Activated CD8-positive, alpha-beta memory T cell treated with anti-CD3 and anti-CD28 coated beads, Interleukin-2, amount 50 U/mL, for 48 hours (primary cell): ENCODE results near the gene NKTR.
"Not testable (repeated sequence)": the region's sequence is repeated elsewhere in the genome, so short reads cannot be mapped to it uniquely, and the experiment has no call there.

Source experiments
- DNase-seq: peaks from one replicate; pipeline ENCODE4 v3.0.0-alpha.2; 2020

The NKTR gene

DNA sequence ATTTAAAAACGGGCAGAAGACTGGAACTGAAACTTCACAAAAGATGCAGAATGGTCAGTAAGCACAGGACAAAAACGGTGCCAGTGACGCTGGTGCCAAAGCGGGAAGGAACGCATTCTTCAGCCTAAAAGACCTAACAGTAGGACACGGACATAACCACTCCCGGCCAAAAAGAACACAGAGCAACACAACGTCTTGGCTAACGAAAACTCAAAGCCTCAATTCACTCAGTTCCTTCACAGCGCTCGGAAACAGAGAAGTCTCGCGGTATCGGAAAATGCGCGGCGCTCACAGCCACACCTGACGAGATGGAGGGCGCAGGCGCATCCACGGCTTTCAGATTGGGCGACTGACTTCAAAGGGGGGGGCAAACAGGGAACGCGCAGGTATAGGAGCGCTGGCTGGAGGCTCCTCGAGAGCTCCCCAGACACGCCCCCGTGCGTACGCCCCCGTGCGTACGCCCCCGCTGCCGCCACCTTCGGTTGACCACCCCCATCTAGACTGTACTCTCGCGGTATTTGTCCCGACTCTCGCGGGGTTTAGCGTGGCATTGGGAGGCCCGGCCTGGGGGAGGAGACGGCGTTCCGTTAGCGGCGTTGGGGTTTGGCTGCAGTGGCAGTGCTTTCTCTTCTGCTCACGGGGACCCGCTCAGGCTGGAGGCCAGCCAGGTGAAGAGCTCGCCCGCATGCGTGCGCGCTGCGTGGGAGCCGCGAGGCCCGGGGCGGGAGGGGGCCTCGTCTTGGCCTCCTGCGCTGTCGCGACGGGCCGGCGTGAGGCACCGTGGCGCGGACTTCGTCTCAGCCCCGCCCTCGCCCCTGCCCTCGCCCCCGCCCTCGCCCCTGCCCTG, at the start of gene NKTR:
NKTR (plus strand) TSS at position 576 of the 847 bp plus-strand sequence. CDS start 321 bp downstream, outside the sequence.
- peak; percentile 100 for DNase-seq

GRCh38 chr3:42552830-42553229, 47.7 kb upstream of the NKTR start:
- DNase-seq, result no peak

- DNase-seq, result no peak
Measured at GRCh38 chr3:42556089-42556632, 44.3 kb upstream of the NKTR start.

- DNase-seq, result not testable (repeated sequence)
Measured at GRCh38 chr3:42556817-42557216, 43.7 kb upstream of the NKTR start.

GRCh38 chr3:42557854-42558253, 42.6 kb upstream of the NKTR start:
- no peak for DNase-seq

DNA sequence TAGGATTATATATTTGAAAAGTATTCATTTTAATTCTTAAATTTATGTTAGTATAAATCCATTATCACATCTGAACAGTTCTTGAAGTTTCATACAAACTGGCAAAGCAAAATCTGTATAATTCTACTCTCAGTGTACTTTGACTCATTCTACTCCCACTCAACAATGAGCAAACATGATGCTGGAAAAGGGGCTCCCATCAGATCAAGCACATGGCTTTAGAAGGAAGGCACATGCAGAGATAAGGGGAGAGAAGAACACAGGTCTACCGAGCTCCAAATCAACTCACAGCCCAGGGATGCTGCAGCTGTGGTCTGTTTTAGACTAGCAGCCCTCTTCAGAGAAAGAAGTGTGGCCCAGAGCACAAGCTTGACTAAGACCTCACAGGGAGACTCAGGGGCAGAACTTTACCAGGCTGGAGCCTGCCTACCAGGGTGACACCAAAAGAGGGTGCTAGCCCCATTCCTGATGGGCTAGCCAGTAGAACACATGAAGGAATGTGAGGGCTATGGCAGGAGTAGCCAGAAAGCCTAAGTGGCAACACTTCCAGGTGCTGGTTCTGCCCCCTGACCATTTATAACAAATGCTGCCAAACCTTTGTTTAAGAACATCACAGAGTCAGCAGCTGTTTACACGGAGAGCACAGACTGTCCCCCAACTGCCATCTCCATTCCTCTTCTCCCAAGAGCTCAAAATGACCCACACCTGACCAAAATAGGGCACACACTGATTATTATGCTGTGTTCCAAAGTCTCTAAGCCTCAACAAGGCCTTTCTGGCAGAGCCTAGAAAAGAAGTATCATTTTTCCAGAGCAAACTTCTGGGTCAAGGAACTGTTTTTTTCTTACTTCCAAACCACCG, 38.2 kb upstream of the NKTR start:
- DNase-seq, result no peak

- no peak for DNase-seq
Measured at GRCh38 chr3:42569593-42570142, 30.8 kb upstream of the NKTR start.

GRCh38 chr3:42572278-42572677, 28.2 kb upstream of the NKTR start:
- DNase-seq, result no peak

DNA sequence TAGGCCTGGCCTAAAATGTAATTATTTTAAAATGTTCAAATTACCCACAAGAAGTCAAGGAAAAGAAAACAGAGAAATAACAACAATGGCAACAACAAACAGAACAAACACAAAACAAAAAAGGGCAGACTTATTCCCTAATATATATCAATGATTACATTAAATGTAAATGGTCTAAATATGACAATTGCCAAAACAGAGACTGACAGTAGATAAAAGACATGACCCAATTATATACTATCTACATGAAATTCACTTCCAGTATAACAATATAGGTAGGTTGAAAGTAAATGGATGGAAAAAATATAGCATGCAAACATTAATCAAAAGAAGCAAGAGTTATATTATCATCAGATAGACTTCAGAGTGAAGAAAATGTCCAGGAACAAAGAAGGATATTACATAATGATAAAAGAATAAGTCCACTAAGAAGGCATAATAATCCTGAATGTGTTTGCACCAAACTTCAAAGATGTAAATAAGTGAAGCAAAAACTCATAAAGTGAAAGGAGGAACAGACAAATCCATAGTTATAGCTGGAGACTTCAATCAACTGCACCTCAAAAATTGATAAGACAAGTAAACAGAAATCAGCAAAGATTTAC, 25.2 kb upstream of the NKTR start:
- no peak for DNase-seq

GRCh38 chr3:42578054-42578453, 22.4 kb upstream of the NKTR start:
- DNase-seq, result no peak

- DNase-seq, result not testable (repeated sequence)
Measured at GRCh38 chr3:42579346-42579745, 21.1 kb upstream of the NKTR start.

DNA sequence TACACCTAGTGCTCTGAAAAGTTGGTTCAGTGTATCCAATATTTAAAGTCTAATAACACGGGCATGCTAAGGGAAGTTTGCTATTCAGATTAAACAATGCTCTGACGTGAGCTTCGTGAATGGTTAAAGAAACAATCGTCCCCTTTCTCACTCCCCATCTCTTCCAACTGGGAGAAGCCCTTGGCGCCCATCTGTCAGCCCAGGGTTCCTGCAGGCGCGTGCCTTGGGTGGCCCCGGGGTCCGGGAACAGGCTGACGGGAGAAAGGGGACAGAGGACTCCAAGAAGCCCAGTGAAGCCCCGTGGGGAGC, 19.1 kb upstream of the NKTR start:
- DNase-seq, result no peak

DNA sequence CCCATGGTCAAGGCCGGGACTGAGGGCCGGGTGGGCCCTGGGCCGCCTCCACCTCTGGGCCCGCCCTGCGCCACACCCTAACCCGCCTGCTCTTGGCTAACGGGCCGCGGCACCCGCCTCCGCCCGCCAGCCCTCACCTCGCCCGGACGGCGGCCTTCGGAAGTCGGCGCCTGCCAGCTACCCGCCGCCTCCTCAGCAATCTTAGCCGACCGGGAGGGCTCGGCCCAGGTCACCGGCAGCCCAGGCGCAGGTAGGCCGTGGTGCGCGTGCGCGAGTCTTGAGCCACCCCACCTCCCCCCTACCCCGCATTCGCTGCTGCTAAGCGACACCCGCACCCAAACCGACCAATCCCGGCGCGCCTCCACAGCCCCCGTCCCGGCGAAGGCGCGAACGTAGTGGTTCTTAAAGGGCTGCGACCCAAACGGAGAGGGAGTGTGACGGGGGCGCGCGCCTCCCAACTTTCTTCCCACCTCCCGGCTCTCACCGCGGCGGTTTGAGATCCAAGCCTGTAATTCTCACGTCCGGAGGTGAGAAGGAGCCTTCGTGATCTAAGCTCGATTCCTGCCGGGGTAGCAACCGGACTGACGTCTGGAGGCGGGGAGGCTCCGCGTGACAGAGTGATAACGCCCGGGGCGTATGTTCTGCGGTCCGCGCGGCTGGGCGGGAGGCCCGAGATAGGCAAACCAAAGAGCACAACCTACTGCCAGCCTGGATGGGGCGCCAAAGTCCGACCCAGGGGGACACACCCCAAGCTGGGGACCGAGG, 18.6 kb upstream of the NKTR start, which contains the start of gene SEC22C:
SEC22C (minus strand) TSS at position 259 of the 765 bp plus-strand sequence. CDS start 12,921 bp downstream, outside the sequence.
- DNase-seq, result peak; percentile 97

DNA sequence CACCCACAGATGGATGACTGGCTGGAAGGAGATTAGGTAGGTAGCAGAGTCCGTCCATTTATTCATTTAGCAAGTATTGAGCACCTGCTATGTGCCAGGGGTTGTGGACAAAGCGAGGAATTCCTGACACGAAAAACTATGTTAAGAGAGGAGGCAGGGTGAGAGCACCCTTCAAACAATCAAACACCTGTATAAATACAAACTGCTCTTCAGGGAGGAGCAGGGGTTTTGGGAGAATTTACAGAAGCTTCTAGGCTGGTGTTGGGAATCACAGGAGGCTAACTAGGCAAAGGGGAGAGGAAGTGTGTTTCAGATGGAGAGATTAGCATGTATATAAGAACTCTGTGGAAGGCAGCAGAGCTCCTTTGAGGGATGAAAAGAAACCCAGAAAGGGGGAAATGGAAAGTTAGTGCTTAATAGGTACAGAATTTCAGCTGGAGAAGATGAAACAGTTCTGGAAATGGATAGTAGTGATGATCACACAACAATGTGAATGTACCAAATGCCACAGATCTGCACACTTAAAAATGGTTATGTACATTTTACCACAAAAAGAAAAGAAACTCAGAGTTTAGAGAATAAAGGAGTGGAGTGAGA, 17.9 kb upstream of the NKTR start:
- no peak for DNase-seq

GRCh38 chr3:42588625-42589024, 11.9 kb upstream of the NKTR start:
- no peak for DNase-seq

- DNase-seq, result no peak
Measured at GRCh38 chr3:42589382-42590109, 10.9 kb upstream of the NKTR start.

DNA sequence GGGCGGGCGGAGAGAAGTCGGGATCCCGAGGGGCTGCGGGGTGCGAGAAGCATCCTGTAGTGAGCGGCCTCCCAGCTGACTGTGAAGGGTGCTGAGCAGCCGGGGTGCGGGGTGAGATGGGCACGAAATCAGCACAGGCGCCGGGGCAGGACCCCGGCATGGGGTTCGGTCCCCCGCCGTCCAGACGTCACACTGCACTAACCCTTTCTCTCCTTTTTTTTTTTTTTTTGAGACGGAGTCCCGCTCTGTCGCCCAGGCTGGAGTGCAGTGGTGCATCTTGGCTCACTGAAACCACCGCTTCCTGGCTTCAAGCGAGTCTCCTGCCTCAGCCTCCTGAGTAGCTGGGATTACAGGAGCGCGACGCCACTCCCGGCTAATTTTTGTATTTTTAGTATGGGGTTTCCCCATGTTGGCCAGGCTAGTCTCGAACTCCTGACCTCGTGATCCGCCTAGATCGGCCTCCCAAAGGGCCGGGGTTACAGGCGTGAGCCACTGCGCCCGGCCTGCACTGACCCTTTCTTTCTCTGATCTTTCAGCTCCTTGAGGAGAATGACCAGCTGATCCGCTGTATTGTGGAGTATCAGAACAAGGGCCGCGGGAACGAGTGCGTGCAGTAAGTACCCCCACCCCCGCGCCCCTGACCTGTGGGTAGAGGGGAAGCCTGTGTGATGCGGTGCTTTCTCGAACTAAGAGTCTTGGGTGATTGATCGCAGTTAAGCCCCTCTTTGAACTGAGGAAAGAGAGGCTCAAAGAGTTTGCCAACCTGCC, 9.3 kb upstream of the NKTR start:
- no peak for DNase-seq

- DNase-seq, result no peak
Measured at GRCh38 chr3:42591811-42592210, 8.7 kb upstream of the NKTR start.

GRCh38 chr3:42593635-42594034, 6.9 kb upstream of the NKTR start:
- no peak for DNase-seq

DNA sequence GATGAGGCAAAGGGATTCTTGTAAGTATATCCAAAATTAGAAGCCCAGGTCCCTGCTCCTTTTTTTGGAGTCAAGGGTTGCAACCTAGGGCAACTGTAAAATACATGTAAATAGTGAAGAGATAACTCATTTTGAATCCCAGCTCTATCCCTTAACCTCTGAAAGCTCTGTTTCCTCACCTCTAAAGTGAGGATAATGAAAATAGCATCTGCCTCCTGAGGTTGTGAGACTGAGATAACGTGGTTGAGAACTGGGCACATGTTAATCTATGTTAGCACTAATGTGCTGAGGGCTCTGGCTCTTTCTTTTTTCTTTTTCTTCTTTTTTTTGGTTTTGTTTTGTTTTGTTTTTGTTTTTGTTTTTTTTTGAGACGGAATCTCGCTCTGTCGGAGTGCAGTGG, 4.8 kb upstream of the NKTR start:
- DNase-seq, result no peak
